Measurements from ENCODE around the gene CTNNB1.

DNA sequence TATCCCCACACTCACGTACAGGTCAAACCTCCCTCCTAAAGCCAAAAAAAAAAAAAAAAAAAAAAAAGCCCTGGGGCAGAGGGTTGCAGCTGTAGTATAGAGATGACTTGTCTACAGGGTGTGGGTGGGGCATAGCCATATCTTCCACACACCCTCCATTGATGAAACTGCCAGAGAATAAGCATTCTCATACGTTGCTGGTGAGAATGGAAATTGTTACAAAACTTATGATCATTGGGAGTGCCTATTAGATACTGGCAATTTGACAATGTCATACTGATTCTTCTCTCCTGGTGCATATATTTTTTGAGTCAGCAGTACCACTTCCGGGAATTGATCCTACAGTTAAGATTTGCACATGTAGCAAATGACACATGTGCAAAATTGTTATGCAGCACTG is 11.0 kb upstream of the CTNNB1 start:
- TF ChIP-seq, protein P1, sequence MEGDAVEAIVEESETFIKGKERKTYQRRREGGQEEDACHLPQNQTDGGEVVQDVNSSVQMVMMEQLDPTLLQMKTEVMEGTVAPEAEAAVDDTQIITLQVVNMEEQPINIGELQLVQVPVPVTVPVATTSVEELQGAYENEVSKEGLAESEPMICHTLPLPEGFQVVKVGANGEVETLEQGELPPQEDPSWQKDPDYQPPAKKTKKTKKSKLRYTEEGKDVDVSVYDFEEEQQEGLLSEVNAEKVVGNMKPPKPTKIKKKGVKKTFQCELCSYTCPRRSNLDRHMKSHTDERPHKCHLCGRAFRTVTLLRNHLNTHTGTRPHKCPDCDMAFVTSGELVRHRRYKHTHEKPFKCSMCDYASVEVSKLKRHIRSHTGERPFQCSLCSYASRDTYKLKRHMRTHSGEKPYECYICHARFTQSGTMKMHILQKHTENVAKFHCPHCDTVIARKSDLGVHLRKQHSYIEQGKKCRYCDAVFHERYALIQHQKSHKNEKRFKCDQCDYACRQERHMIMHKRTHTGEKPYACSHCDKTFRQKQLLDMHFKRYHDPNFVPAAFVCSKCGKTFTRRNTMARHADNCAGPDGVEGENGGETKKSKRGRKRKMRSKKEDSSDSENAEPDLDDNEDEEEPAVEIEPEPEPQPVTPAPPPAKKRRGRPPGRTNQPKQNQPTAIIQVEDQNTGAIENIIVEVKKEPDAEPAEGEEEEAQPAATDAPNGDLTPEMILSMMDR (conservative IDR thresholded peaks at IDR 0.05; ENCODE audit: low read depth, low read length), result no peak
- TF ChIP-seq EZH2 (IDR thresholded peaks at IDR 0.05; ENCODE audit: borderline replicate concordance, low read depth, low read length, poor library complexity, severe bottlenecking), result no peak
